GM21515 (cell line): Measurements from ENCODE around the gene B4GALT5.

Source experiments
- ATAC-seq: cut with Tn5 transposase; IDR thresholded peaks from one replicate; pipeline ENCODE4 v1.9.1; 2021; ENCODE audit not compliant: unreplicated experiment

Gene B4GALT5

GRCh38 chr20:49587111-49587570 lies 126.5 kb downstream of the B4GALT5 start:
- no peak for ATAC-seq

- ATAC-seq: no peak
Measured at GRCh38 chr20:49585585-49586245, 128.0 kb downstream of the B4GALT5 start.

GRCh38 chr20:49584418-49585382 lies 129.0 kb downstream of the B4GALT5 start:
- ATAC-seq: no peak

GRCh38 chr20:49583669-49584417 lies 129.8 kb downstream of the B4GALT5 start:
- no peak for ATAC-seq

GRCh38 chr20:49583343-49583668 lies 130.4 kb downstream of the B4GALT5 start:
- ATAC-seq: no peak
